GM21825 (cell line): Measurements from ENCODE around the gene PTPN3.

ENCODE experiments used
- ATAC-seq: cut with Tn5 transposase; IDR thresholded peaks from one replicate; pipeline ENCODE4 v1.9.1; 2021; ENCODE audit warnings: mild to moderate bottlenecking, moderate library complexity; ENCODE audit not compliant: unreplicated experiment

The PTPN3 gene

GRCh38 chr9:109478051-109478563 lies 20.0 kb downstream of the PTPN3 start:
- ATAC-seq: no peak

GRCh38 chr9:109477258-109478050 lies 20.7 kb downstream of the PTPN3 start:
- ATAC-seq: peak; percentile 95

GRCh38 chr9:109476642-109477257 lies 21.4 kb downstream of the PTPN3 start:
- no peak for ATAC-seq

GRCh38 chr9:109475526-109475925 lies 22.6 kb downstream of the PTPN3 start:
- no peak for ATAC-seq

GRCh38 chr9:109474944-109475343 lies 23.2 kb downstream of the PTPN3 start:
- ATAC-seq: no peak

GRCh38 chr9:109474170-109474569 lies 23.9 kb downstream of the PTPN3 start:
- no peak for ATAC-seq

- ATAC-seq: no peak
Observed at GRCh38 chr9:109473329-109473728, 24.8 kb downstream of the PTPN3 start.

- no peak for ATAC-seq
Observed at GRCh38 chr9:109471475-109472393, 26.4 kb downstream of the PTPN3 start.

- peak; percentile 95 for ATAC-seq
Observed at GRCh38 chr9:109469646-109470358, 28.3 kb downstream of the PTPN3 start.

GRCh38 chr9:109468927-109469326 lies 29.2 kb downstream of the PTPN3 start:
- ATAC-seq: no peak

GRCh38 chr9:109467936-109468335 lies 30.2 kb downstream of the PTPN3 start:
- ATAC-seq: no peak

GRCh38 chr9:109466623-109467590 lies 31.2 kb downstream of the PTPN3 start:
- ATAC-seq: no peak

- ATAC-seq: peak; percentile 65
Observed at GRCh38 chr9:109463924-109464625, 34.0 kb downstream of the PTPN3 start.

- no peak for ATAC-seq
Observed at GRCh38 chr9:109460576-109460975, 37.5 kb downstream of the PTPN3 start.

- ATAC-seq: no peak
Observed at GRCh38 chr9:109459423-109459822, 38.7 kb downstream of the PTPN3 start.

- no peak for ATAC-seq
Observed at GRCh38 chr9:109458453-109459211, 39.5 kb downstream of the PTPN3 start.

GRCh38 chr9:109456811-109457210 lies 41.3 kb downstream of the PTPN3 start:
- ATAC-seq: no peak

GRCh38 chr9:109455861-109456260 lies 42.2 kb downstream of the PTPN3 start:
- ATAC-seq: no peak
